NT2/D1 (cell line): ENCODE results near the gene UBAP2.

Experiments used
- SUZ12 ChIP-seq: IDR thresholded peaks from 2 replicates; pipeline ENCODE4 v1.6.1; 2011; ENCODE audit not compliant: insufficient read length, insufficient read depth; ENCODE audit errors: extremely low read depth
- YY1 ChIP-seq: IDR thresholded peaks from 2 replicates; pipeline ENCODE4 v1.6.1; 2011; ENCODE audit not compliant: insufficient read length, insufficient read depth
- ZNF274 ChIP-seq: IDR thresholded peaks from 2 replicates; pipeline ENCODE4 v1.6.1; 2011; ENCODE audit warnings: mild to moderate bottlenecking, low read depth, low read length

GRCh38 chr9:33919276-33919897 lies 129.3 kb downstream of the UBAP2 start:
- TF ChIP-seq YY1 (no peak), ZNF274 (no peak), SUZ12 (no peak)
